GM19099 (cell line): Measurements from ENCODE around the gene MYO5B.

Experiments used
- POLR2A ChIP-seq: IDR thresholded peaks from 3 replicates; pipeline ENCODE4 v1.6.1; 2011; ENCODE audit warnings: low read depth; ENCODE audit not compliant: insufficient read length; ENCODE audit errors: extremely low read depth

Gene MYO5B

DNA sequence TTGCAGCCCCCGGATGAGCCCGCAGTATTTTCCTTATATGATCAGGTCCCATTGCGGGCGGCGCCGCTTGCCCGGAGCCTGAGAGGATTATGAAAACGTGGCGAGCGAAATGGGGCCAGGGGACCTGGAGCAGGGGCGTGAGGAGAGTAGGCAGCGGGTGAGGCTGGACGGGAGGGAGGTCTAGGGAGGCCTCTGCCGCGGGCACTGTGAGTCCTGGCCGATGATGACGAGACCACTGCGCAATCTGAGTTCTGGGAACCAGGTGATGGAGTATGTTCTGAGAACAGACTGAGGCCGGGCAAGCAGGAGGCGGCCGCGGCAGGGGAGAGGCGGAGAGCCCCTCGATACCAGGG, 380.8 kb downstream of the MYO5B start:
- TF ChIP-seq POLR2A = no peak

DNA sequence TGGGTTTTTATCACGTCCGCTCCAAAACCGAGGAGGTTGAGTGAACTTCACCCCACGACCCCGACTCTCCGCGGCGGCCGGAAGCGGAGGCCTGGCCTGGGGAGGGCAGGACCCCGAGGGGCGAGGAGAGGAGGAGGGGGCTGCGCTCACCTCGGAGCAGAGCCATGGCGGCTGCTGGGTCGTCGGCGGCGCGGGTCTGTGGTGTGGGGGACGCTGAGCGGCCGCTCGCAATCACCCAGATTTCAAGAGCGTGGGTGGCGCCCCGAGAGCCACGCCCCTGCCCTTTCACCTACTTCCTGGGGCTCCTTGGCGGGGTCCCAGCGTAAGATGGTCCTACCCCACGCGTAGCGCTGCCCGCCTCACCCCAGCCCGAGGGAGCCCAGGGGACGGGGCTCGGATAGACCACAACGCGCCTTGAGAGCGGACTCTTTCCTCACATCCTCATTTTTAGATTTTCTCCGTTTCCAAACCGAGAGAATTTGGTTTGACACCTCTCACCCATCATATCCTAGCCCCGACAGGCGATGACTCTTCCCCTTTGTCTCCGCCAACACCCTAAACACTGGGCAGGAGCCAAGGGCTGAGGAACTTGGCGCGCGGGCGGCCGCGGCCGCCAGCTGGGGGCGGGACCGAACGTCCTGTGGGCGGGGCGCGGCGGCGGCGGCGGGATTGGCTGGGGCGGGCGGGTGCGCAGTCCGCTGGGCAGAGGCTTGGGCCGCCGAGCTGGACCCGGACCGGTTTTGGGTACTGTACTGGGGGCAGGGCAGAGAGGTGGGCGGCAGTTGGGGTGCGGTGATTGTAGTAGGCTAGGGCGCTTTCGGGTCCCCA, 381.4 kb downstream of the MYO5B start, which contains the start of gene ACAA2:
Gene ACAA2, minus strand, starts transcription at position 215 of the 828 bp plus-strand sequence. Its CDS starts 49 bp downstream, at position 166.
- TF ChIP-seq POLR2A = peak; percentile 80

DNA sequence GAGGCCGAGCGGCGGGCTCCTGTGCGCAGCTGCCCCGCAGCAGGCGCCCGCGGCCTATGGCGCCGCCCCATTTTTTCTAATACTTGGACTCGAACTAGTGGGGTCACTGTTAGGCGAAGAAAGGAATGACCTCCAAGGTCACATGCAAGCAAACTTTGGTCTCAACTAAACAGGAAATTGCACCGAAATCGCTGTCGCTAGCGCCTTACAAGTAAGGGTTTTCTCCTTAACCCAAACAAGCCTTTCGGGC, 382.0 kb downstream of the MYO5B start:
- no peak for TF ChIP-seq POLR2A

DNA sequence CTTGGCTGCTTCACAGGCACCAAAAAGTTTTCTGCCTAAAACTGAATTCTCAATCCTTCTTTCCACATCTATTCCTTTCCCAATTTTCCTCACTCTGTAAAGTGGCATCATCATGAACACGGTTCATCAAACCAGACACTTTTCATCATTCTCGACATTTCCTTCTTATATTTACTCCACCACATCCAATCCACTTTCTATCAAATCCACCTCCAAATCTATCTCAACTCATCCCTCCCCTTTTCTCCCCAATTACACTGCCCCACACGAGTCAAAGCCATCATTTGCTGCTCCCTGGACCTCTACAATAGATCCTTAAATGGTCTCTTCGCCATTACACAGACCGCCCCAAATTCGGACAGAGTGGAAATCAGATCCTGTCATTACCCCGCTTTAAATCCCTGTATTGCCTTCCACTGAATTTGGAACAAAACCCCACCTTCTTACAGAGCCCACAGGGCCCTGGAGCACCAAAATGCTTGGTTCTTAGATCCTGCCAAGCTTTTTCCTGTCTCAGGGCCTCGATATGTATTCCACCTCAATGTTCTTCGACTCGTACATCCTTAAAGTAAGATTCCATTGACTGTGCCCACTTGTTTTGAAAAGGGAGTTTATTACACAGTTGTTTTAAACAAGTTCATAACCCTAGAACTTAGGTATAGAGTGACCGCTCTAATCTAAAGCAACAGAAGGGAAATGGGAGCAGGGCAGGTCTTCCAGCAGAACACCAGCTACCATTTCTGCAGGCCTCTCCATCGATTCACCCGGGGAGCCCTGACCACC, 382.5 kb downstream of the MYO5B start:
- no peak for TF ChIP-seq POLR2A

DNA sequence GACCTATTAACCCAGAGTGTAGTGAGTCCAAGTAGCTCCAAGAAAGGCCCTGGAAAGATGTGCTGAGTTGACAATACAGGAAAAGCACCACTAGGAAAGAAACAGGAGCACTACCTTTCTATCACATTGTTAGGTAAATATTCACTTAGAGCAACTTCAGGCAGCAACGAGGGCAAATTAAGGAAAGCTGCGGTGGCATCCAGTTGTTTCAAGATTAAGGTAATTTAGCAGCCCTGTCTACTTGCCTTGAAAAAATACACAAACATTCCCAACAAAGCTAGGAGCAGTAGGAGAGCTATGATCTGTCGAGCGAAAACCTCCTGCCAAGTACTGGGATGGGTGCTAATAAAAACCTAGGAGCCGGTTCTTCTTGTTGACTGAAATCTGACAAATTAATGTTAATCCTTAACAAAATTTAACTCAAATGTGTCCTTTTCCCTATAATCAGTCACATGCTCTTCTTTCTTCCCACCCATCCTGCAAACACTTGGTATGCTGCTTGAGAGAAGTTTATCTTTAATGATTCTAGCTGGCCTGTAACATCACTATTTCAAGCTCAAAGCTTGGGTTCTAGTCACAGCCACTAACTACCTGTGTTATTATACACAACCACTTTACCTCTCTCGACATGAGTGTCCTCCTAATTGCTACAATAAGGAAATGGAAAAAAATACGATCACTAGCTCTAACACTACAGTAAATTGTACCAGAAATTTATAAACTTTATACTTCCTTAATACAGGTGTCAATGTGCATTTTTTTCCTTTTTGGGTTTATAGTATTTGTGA, 383.6 kb downstream of the MYO5B start:
- no peak for TF ChIP-seq POLR2A

DNA sequence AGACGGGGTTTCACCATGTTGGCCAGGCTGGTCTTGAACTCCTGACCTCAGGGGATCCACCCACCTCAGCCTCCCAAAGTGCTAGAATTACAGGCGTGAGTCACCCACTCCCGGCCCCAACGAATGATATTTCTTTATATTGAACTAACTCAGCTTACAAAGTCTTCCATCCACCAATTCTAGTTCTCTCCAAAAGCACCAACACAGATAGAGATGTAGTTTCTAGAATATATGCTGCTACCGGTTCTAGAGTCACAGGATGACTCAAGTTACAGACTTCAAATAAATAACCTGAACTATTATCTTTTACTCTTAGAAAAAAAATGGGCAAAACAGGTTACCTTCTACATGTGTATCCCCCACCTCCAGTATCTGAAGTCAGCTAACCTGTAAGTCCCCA, 390.9 kb downstream of the MYO5B start:
- no peak for TF ChIP-seq POLR2A

DNA sequence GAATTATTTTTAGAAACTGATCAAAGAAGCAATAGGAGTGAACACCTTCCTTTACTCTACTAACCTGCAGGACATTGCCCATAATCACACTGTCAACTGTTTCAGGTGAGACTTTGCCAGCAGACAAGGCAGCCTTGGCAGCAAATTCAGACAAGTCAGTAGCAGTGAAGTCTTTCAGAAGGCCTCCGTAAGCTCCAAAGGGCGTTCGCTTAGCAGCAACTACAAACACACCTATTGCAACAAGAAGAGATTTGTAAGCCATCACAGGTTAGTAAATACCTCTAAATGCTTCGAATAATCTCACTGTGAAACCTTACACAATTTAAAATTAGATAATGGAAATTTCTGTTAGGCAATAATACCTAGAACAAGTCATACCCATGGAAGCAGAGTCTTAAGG, 392.3 kb downstream of the MYO5B start:
- TF ChIP-seq POLR2A = no peak

DNA sequence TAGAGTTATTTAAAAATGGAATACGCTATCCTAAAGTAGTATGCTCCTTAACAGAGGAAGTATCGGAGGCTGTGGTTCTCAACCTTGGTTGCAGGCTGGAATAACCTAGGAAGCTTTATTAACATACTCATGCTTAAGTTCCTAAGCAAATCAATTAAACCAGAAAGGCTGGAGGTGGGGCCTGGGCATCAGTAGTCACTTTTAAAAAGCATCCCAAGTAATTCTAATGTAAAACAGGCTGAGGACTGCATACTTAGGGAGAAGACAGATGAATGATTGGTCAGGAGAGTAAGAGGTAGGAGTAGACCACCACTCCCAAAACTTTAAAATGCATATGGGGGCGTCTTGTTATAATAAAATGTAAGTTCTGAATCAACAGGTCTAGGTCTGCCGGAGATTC, 396.9 kb downstream of the MYO5B start:
- TF ChIP-seq POLR2A = no peak

DNA sequence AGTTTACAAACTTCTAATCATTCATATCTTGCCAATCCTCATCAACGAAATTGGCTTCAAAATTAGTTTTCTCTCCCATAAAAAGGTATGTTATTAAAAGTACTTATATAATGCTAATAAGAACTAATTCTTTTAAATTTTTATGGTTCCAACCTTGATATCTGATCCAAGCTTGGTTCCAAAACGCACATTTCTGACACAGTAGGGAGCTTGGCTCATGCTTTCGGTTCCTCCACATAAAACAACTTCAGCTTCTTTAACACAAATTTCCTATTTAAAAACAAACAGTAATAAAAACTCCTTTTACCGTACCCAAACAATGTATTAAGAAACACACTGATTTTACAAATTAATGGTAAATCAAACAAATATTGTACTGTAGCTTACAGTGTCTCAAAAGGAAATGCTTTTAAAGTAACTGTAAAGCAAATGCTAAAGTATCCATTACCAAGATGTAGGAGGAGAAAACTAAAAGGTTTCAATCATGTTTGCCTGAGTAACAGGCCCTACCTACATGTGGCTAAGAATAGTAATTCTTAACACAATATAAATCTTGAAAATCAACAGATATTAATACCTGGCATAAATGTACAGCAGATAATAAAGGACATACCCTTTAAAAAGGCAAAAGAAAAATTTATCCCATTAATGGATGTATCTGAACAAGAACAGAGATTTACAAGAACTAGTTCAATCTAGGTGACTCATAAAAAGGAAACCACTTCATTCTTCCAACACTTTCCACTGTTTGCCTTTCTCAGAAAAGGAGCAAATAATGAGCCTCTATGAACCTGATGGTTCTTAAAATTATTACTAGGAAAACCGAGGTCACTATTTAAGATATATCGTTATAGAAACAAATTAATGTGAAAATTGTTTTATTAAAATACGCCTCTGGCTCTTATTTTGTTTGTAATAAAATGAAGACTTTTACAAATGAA, 399.1 kb downstream of the MYO5B start:
- no peak for TF ChIP-seq POLR2A

DNA sequence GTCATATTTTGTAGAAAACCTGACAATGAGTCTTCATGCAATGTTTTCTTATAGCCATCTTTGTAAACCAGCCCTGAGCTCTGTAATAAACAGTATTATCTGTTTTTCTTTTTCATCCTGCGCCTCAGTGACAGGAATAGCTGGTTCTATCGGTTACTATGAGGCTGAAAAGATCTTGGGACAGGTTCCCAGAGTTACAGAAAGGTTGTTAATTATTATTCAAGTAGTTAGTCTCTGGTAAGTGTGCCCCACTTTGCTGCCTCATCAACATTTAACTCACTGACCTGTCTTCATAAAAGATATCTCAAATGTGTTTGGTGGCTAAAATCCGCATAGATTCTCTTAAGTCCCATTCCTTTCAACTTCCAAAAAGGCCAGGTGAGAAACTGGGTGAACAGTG, 400.2 kb downstream of the MYO5B start:
- no peak for TF ChIP-seq POLR2A

DNA sequence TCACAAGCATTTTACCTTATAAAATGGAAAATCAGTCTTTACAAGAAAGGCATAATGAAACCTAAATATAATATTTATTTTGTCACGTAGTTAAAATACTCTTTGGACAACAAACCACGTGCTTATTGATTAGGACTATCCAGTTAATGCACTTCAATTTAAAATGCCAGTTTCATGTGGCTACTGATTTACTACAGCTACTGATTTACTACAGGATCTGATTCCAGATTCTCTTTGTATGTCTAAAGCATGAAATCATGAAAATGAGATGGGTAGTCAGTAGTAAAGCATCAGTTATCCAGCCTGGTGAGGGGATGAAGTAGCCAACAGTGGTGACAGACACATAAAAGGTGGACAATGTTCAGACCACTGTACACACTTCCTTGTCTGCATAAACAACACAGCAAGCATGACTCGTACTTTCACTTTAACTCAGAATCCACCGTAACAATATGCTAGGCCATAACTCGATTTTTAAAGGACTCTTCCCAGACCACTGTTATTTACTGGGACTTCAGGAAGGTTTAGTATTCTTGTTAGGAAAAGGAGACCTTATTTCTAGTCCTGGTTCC, 406.5 kb downstream of the MYO5B start:
- TF ChIP-seq POLR2A = no peak

DNA sequence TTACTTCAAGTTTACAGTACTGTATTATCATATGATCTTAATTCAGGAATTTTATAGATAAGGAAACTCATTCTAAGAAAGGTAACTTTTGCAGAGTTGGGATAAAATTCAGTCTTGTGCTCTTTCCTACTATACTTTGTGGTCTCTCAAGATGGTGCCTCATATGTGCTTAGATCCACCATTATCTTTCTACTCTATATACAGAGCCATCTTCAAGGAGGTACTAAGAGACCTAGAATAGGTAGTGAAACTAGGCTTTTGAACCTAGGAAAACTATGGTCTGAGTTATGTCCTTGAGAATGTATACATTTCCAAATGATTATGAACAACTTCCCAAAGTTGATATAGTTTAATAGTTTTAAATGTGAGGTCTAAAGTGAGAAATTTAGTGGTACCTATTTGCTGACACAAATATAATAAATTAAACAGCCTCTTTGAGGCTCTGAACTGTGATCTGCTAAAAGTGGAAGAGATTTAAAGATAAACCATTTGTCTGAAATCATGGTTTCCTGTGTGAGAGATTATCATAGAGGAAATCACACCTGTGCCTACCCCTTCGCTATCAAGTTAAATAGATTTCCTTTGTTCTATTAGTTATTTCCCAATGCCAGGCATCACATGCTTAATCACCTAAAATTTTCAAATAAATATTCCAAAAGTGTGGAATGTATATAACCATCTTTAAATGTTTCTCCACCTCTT, 408.8 kb downstream of the MYO5B start:
- no peak for TF ChIP-seq POLR2A

DNA sequence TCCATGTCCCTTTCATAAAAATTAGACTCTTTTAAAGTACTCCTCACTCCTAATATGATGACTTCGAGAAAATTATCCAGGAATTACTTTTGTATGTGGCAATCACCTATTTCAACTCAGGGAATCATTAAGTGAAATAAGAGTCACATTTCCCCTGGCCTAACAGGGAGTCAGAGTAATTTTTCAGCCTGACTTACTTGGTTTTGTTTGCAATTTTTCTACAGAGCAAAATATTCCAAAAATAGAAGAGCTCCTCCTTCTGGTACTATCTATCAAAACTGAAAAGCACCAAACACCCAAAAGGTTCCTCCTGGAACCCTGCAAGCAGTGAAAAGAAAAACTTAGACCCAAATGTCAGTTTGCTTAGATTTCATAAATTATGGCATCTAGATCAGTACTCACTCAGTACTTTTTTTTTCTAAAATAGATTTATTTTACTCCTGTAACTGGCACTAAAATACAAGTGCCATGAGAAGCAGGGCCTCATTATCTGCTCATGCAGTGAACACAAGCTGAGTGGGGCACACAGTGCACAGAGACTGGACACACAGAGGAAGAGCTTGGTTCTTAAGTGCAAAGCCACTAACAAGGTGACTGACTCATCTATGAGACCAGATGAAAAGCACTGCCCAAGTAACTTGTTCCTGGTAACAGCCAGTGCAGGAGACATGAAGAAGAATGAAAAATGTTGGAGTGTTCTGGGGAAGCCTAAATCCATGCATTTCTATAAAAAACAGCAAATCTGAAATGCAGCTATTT, 410.3 kb downstream of the MYO5B start:
- no peak for TF ChIP-seq POLR2A
